ENCODE data around the gene REG4. TPM values are rescaled to one million over a fixed set of nuclear protein-coding genes. Genes with fewer than 3 reads are reported as not detected.

Gene REG4
- total and polyA plus RNA-seq, 4 donors = 0.08 to 0.19 (median 0.15) TPM; not detected in 1

DNA sequence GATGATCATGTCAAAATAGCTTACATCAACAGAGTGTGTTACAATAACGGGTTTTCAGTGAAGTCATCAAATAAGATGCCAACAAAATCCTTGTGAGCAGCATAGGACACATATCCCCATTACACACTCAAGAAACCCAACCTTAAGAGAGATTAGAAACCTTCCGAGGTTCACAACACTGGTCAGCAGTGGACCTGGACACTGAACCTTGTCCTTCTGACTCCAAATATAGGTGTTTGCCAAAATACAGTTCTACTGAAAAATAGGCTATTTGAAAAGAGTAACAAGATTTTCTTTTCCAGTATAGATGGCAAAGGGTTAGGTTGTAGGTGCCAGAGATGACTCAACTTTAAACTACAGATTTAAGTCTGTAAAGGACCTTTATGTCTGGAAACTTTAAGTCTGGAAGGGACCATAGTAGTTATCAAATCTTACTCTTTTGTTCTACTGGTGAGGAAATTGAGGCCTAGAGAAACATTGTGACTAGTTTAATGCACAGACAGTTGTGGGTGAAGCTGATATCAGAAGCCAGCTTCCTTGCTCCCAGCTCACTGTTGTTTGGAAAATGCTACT lies 811 bp upstream of the REG4 start:
- Histone ChIP-seq H3K9ac (ENCODE audit: low read depth in 1 of 2, low read length in 2 of 2) (no peak overlapping the region), H3K9me3 (ENCODE audit: control insufficient read depth in 4 of 4, low read length in 3 of 4) (no peaks in the 10 kb centered on the region), H3K27me3 (ENCODE audit: control insufficient read depth in 4 of 4, insufficient read depth in 4 of 4, low read length in 3 of 4) (no peaks in the 10 kb centered on the region), H3K36me3 (ENCODE audit: control insufficient read depth in 4 of 4, insufficient read depth in 3 of 4, low read depth in 1 of 4, low read length in 3 of 4) (no peaks in the 10 kb centered on the region), H3K27ac (ENCODE audit: low read depth in 1 of 2, low read length in 2 of 2) (peak overlapping the region; percentile 22 to 68), H3K4me3 (ENCODE audit: low read depth in 1 of 3, low read length in 3 of 3) (no peak overlapping the region), H3K4me1 (ENCODE audit: control insufficient read depth in 4 of 4, insufficient read depth in 4 of 4, low read length in 3 of 4) (peaks cover 2 to 37% (median 23%) of the 10 kb centered on the region in 4 donors)
- no peak for DNase-seq (ENCODE audit: low spot score)
- 35% methylated on average over 2 of the region's 2 CpGs for WGBS
- TF ChIP-seq HNF4G (IDR thresholded peaks at IDR 0.05) (peak; percentile 54), EGR1 (IDR thresholded peaks at IDR 0.05; ENCODE audit: low read depth in 2 of 2) (no peak), SP1 (IDR thresholded peaks at IDR 0.05) (peak; percentile 52), REST (IDR thresholded peaks at IDR 0.05) (no peak), FOXA2 (IDR thresholded peaks at IDR 0.05) (no peak), FOXA1 (IDR thresholded peaks at IDR 0.05) (no peak), ZBTB33 (IDR thresholded peaks at IDR 0.05) (peak; percentile 18), RXRA (IDR thresholded peaks at IDR 0.05) (peak; percentile 39 to 52), RAD21 (IDR thresholded peaks at IDR 0.05) (peak in 1 of 2 donors; percentile 4), YY1 (IDR thresholded peaks at IDR 0.05) (peak; percentile 41), HNF4A (conservative IDR thresholded peaks at IDR 0.05) (peak; percentile 91 to 95), JUND (IDR thresholded peaks at IDR 0.05) (peak in 1 of 2 donors; percentile 45), NR2F2 (IDR thresholded peaks at IDR 0.05) (no peak), GABPA (IDR thresholded peaks at IDR 0.05 in 1 of 2, conservative IDR thresholded peaks at IDR 0.05 in 1 of 2) (no peak), CTCF (IDR thresholded peaks at IDR 0.05; ENCODE audit: low read depth, low read length, missing input control) (no peak), TAF1 (conservative IDR thresholded peaks at IDR 0.05) (no peak)
- TF ChIP-seq, protein P1, sequence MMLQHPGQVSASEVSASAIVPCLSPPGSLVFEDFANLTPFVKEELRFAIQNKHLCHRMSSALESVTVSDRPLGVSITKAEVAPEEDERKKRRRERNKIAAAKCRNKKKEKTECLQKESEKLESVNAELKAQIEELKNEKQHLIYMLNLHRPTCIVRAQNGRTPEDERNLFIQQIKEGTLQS (IDR thresholded peaks at IDR 0.05) = no peak
- TF ChIP-seq, protein P2, sequence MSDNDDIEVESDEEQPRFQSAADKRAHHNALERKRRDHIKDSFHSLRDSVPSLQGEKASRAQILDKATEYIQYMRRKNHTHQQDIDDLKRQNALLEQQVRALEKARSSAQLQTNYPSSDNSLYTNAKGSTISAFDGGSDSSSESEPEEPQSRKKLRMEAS (IDR thresholded peaks at IDR 0.05) = no peak

Measured in liver (tissue), 9 donors.